ENCODE results near the gene CACNA2D3. TPM values are rescaled to one million over a fixed set of nuclear protein-coding genes. Genes with fewer than 3 reads are reported as not detected.

The CACNA2D3 gene
- total RNA-seq, 2 donors from 2014 or later: 0.97 TPM; not detected in 1

GRCh38 chr3:54433846-54434245, 311.5 kb downstream of the CACNA2D3 start:
- Histone ChIP-seq H3K4me1 (ENCODE audit: control insufficient read depth, insufficient read depth, low read length) (no peaks in the 10 kb centered on the region), H3K27ac (ENCODE audit: low read depth, low read length) (no peak overlapping the region), H3K9me3 (ENCODE audit: control insufficient read depth, low read length) (no peaks in the 10 kb centered on the region), H3K36me3 (ENCODE audit: control insufficient read depth, insufficient read depth, low read length) (no peaks in the 10 kb centered on the region), H3K9ac (ENCODE audit: extremely low read depth, low read length, poor library complexity, severe bottlenecking) (no peak overlapping the region), H3K27me3 (ENCODE audit: control insufficient read depth, insufficient read depth, low read length, poor library complexity, severe bottlenecking) (no peaks in the 10 kb centered on the region), H3K4me3 (ENCODE audit: low read length) (no peak overlapping the region)
- H3K27me3 Mint-ChIP-seq (ENCODE audit: insufficient read depth): no peaks in the 10 kb centered on the region
- H3K4me1 Mint-ChIP-seq: peaks cover 3% of the 10 kb centered on the region
- TF ChIP-seq CTCF (conservative IDR thresholded peaks at IDR 0.05): peak; percentile 91
- no peak overlapping the region for H3K4me3 Mint-ChIP-seq
- 18 to 30% methylated on average over 4 to 6 of the region's 6 CpGs for WGBS, 2 experiments (ENCODE audit: insufficient coverage in 1 of 2, insufficient read length in 1 of 2)
- DNase-seq: peak; percentile 92
- no peak overlapping the region for H3K27ac Mint-ChIP-seq
- no peaks in the 10 kb centered on the region for H3K36me3 Mint-ChIP-seq (ENCODE audit: low read depth)
- no peaks in the 10 kb centered on the region for H3K9me3 Mint-ChIP-seq

- no peaks in the 10 kb centered on the region for H3K9me3 Mint-ChIP-seq
- H3K27ac ChIP-seq (ENCODE audit: low read depth, low read length): no peak overlapping the region
- H3K4me3 ChIP-seq (ENCODE audit: low read length): no peak overlapping the region
- no peak overlapping the region for H3K27ac Mint-ChIP-seq
- WGBS, 2 experiments (ENCODE audit: insufficient coverage in 1 of 2, insufficient read length in 1 of 2): 80 to 94% methylated on average over 2 of the region's 2 CpGs
- no peak for DNase-seq
- H3K9ac ChIP-seq (ENCODE audit: extremely low read depth, low read length, poor library complexity, severe bottlenecking): no peak overlapping the region
- H3K27me3 Mint-ChIP-seq (ENCODE audit: insufficient read depth): no peaks in the 10 kb centered on the region
- no peak for TF ChIP-seq CTCF (conservative IDR thresholded peaks at IDR 0.05)
- H3K4me1 ChIP-seq (ENCODE audit: control insufficient read depth, insufficient read depth, low read length): no peaks in the 10 kb centered on the region
- peaks cover 3% of the 10 kb centered on the region for H3K4me1 Mint-ChIP-seq
- H3K4me3 Mint-ChIP-seq: no peak overlapping the region
- H3K9me3 ChIP-seq (ENCODE audit: control insufficient read depth, low read length): no peaks in the 10 kb centered on the region
- H3K36me3 Mint-ChIP-seq (ENCODE audit: low read depth): no peaks in the 10 kb centered on the region
- no peaks in the 10 kb centered on the region for H3K36me3 ChIP-seq (ENCODE audit: control insufficient read depth, insufficient read depth, low read length)
- no peaks in the 10 kb centered on the region for H3K27me3 ChIP-seq (ENCODE audit: control insufficient read depth, insufficient read depth, low read length, poor library complexity, severe bottlenecking)
Observed at GRCh38 chr3:54434756-54435155, 312.4 kb downstream of the CACNA2D3 start.

- no peaks in the 10 kb centered on the region for H3K9me3 ChIP-seq (ENCODE audit: control insufficient read depth, low read length)
- no peak for DNase-seq
- no peak overlapping the region for H3K9ac ChIP-seq (ENCODE audit: extremely low read depth, low read length, poor library complexity, severe bottlenecking)
- H3K4me1 Mint-ChIP-seq: peaks cover 3% of the 10 kb centered on the region
- H3K36me3 ChIP-seq (ENCODE audit: control insufficient read depth, insufficient read depth, low read length): no peaks in the 10 kb centered on the region
- H3K27me3 ChIP-seq (ENCODE audit: control insufficient read depth, insufficient read depth, low read length, poor library complexity, severe bottlenecking): no peaks in the 10 kb centered on the region
- H3K9me3 Mint-ChIP-seq: no peaks in the 10 kb centered on the region
- WGBS, 2 experiments (ENCODE audit: insufficient coverage in 1 of 2, insufficient read length in 1 of 2): 92 to 97% methylated on average over 2 of the region's 2 CpGs
- H3K4me1 ChIP-seq (ENCODE audit: control insufficient read depth, insufficient read depth, low read length): no peaks in the 10 kb centered on the region
- no peak for TF ChIP-seq CTCF (conservative IDR thresholded peaks at IDR 0.05)
- H3K4me3 Mint-ChIP-seq: no peak overlapping the region
- no peak overlapping the region for H3K27ac ChIP-seq (ENCODE audit: low read depth, low read length)
- no peak overlapping the region for H3K4me3 ChIP-seq (ENCODE audit: low read length)
- no peaks in the 10 kb centered on the region for H3K36me3 Mint-ChIP-seq (ENCODE audit: low read depth)
- no peaks in the 10 kb centered on the region for H3K27me3 Mint-ChIP-seq (ENCODE audit: insufficient read depth)
- no peak overlapping the region for H3K27ac Mint-ChIP-seq
Observed at GRCh38 chr3:54437271-54437670, 314.9 kb downstream of the CACNA2D3 start.

All from endodermal cell (in vitro differentiated cells).